IMR-90 (cell line): Measurements from ENCODE around the gene RHOT2. TPM values are rescaled to one million over a fixed set of nuclear protein-coding genes. Genes with fewer than 3 reads are reported as not detected.

Source experiments
- ATAC-seq: fragments of 200-7000 bp; cut with Tn5 transposase; 2 replicates; pipeline ENCODE4 v1.9.1; 2020; ENCODE audit warnings: low read depth, mild to moderate bottlenecking, moderate library complexity
- BruUV-seq: library from RNA; stranded (reverse); fragments of 400-500 nt; replicated peaks from 2 replicates; lab custom pipeline; 2021; lab: Mats Ljungman, UMichigan
- CTCF ChIA-PET: fragments of 300-600 bp; formaldehyde crosslinking; extraction: SDS; loops from one replicate; lab custom pipeline; 2021; ENCODE audit warnings: antibody characterized with exemption; lab: Yijun Ruan, JAX
- POLR2A ChIA-PET: fragments of 300-600 bp; sonication (Branson Sonifier 250); formaldehyde crosslinking; loops from one replicate; lab custom pipeline; 2022; ENCODE audit warnings: antibody characterized with exemption; ENCODE audit not compliant: unreplicated experiment; lab: Charles Lee
- DNase-seq: peaks from one replicate; pipeline ENCODE4 v3.0.0; 2013
- H2AFZ ChIP-seq: replicated peaks from 2 replicates; pipeline ENCODE3; 2013; ENCODE audit warnings: low read length, mild to moderate bottlenecking; ENCODE audit not compliant: poor library complexity
- H2AK5ac ChIP-seq: 2 replicates; pipeline ENCODE4 v1.6.1; 2013; ENCODE audit warnings: low read depth, low read length, inconsistent platforms
- H2AK9ac ChIP-seq: replicated peaks from 2 replicates; pipeline ENCODE3; 2013; ENCODE audit warnings: mild to moderate bottlenecking, low read depth, low read length, moderate library complexity; ENCODE audit not compliant: poor library complexity
- H2BK120ac ChIP-seq: 2 replicates; pipeline ENCODE4 v1.6.1; 2013; ENCODE audit warnings: low read depth, low read length, inconsistent platforms
- H2BK15ac ChIP-seq: 3 replicates; pipeline ENCODE4 v1.6.1; 2013; ENCODE audit warnings: low read depth, low read length, inconsistent platforms
- H2BK20ac ChIP-seq: 2 replicates; pipeline ENCODE4 v1.6.1; 2013; ENCODE audit warnings: low read depth, mild to moderate bottlenecking, inconsistent platforms, low read length, moderate library complexity
- H2BK5ac ChIP-seq: 2 replicates; pipeline ENCODE4 v1.6.1; 2013; ENCODE audit warnings: mild to moderate bottlenecking, low read depth, low read length, inconsistent platforms; ENCODE audit not compliant: poor library complexity, severe bottlenecking
- H3K14ac ChIP-seq: replicated peaks from 2 replicates; pipeline ENCODE4 v1.6.1; 2013; ENCODE audit warnings: low read depth, low read length, inconsistent platforms
- H3K18ac ChIP-seq: 2 replicates; pipeline ENCODE4 v1.6.1; 2013; ENCODE audit warnings: low read depth, low read length, control low read depth
- H3K23ac ChIP-seq: 2 replicates; pipeline ENCODE4 v1.6.1; 2013; ENCODE audit warnings: low read depth, low read length, inconsistent platforms
- H3K27ac ChIP-seq: 2 replicates; pipeline ENCODE4 v1.5.1; 2013; ENCODE audit warnings: mild to moderate bottlenecking, control low read depth, low read length; ENCODE audit not compliant: insufficient read depth
- H3K27me3 ChIP-seq: 2 replicates; pipeline ENCODE4 v1.6.1; 2013; ENCODE audit warnings: low read length; ENCODE audit not compliant: control insufficient read depth, insufficient read depth
- H3K36me3 ChIP-seq: 2 replicates; pipeline ENCODE4 v1.6.1; 2013; ENCODE audit warnings: low read length, mixed read lengths; ENCODE audit not compliant: control insufficient read depth, insufficient read depth
- H3K4ac ChIP-seq: 2 replicates; pipeline ENCODE4 v1.6.1; 2013; ENCODE audit warnings: low read depth, low read length, inconsistent platforms
- H3K4me1 ChIP-seq: 2 replicates; pipeline ENCODE4 v1.6.1; 2013; ENCODE audit warnings: low read length, mixed read lengths; ENCODE audit not compliant: control insufficient read depth, insufficient read depth
- H3K4me2 ChIP-seq: 2 replicates; pipeline ENCODE4 v1.6.1; 2013; ENCODE audit warnings: low read depth, mild to moderate bottlenecking, control low read depth, low read length, moderate library complexity
- H3K4me3 ChIP-seq: 2 replicates; pipeline ENCODE4 v1.5.1; 2013; ENCODE audit warnings: low read depth, mild to moderate bottlenecking, control low read depth, low read length, moderate library complexity; ENCODE audit not compliant: insufficient read depth
- H3K56ac ChIP-seq: 2 replicates; pipeline ENCODE4 v1.6.1; 2013; ENCODE audit warnings: low read length, inconsistent platforms; ENCODE audit not compliant: insufficient read depth; ENCODE audit errors: extremely low read depth
- H3K79me1 ChIP-seq, 2 experiments: 2 replicates each; pipeline ENCODE4 v1.6.1; 2013; ENCODE audit warnings: low read length in 2 of 2, inconsistent platforms in 1 of 2, low read depth in 1 of 2
- H3K9ac ChIP-seq: 2 replicates; pipeline ENCODE4 v1.6.1; 2013; ENCODE audit warnings: low read depth, low read length, control low read depth
- H3K9me1 ChIP-seq: 2 replicates; pipeline ENCODE4 v1.6.1; 2013; ENCODE audit warnings: low read length, inconsistent platforms; ENCODE audit not compliant: insufficient read depth
- H3K9me3 ChIP-seq: 2 replicates; pipeline ENCODE4 v1.6.1; 2013; ENCODE audit warnings: low read length; ENCODE audit not compliant: control insufficient read depth, insufficient read depth
- H4K20me1 ChIP-seq: 2 replicates; pipeline ENCODE4 v1.6.1; 2013; ENCODE audit warnings: low read length, inconsistent platforms; ENCODE audit not compliant: insufficient read depth
- H4K5ac ChIP-seq: 2 replicates; pipeline ENCODE4 v1.6.1; 2013; ENCODE audit warnings: mild to moderate bottlenecking, low read depth, low read length, control low read depth
- H4K8ac ChIP-seq, 2 experiments: 2 replicates each; pipeline ENCODE4 v1.6.1; 2013; ENCODE audit warnings: low read depth in 2 of 2, low read length in 2 of 2, control low read depth in 1 of 2, inconsistent platforms in 1 of 2
- H4K91ac ChIP-seq: 2 replicates; pipeline ENCODE4 v1.6.1; 2013; ENCODE audit warnings: low read depth, low read length, inconsistent platforms; ENCODE audit not compliant: insufficient read depth
- BHLHE40 ChIP-seq: fragments of 150-350 bp; IDR thresholded peaks from 2 replicates; pipeline ENCODE4 v1.6.1; 2016; ENCODE audit warnings: mild to moderate bottlenecking, low read depth, low read length
- CEBPB ChIP-seq: IDR thresholded peaks from 2 replicates; pipeline ENCODE4 v1.6.1; 2012; ENCODE audit warnings: low read depth, low read length, improper control_type of control experiment
- CHD1 ChIP-seq: IDR thresholded peaks from 2 replicates; pipeline ENCODE4 v1.6.1; 2012; ENCODE audit warnings: low read depth, low read length, improper control_type of control experiment
- FOS ChIP-seq: fragments of 150-350 bp; IDR thresholded peaks from 2 replicates; pipeline ENCODE4 v1.6.1; 2016; ENCODE audit warnings: low read depth, low read length
- MAFK ChIP-seq: IDR thresholded peaks from 2 replicates; pipeline ENCODE4 v1.6.1; 2012; ENCODE audit warnings: low read depth, low read length, improper control_type of control experiment
- MAZ ChIP-seq: IDR thresholded peaks from 2 replicates; pipeline ENCODE4 v1.6.1; 2012; ENCODE audit warnings: low read depth, mild to moderate bottlenecking, low read length, improper control_type of control experiment, moderate library complexity, borderline replicate concordance
- MXI1 ChIP-seq: IDR thresholded peaks from 2 replicates; pipeline ENCODE4 v1.6.1; 2012; ENCODE audit warnings: low read depth, mild to moderate bottlenecking, low read length, moderate library complexity, borderline replicate concordance
- NFE2L2 ChIP-seq: fragments of 150-350 bp; IDR thresholded peaks from 2 replicates; pipeline ENCODE4 v1.6.1; 2016; ENCODE audit warnings: low read depth, mild to moderate bottlenecking, low read length
- POLR2A ChIP-seq: IDR thresholded peaks from 2 replicates; pipeline ENCODE4 v1.6.1; 2012; ENCODE audit warnings: mild to moderate bottlenecking, low read depth, low read length
- RAD21 ChIP-seq: IDR thresholded peaks from 2 replicates; pipeline ENCODE4 v1.6.1; 2012; ENCODE audit warnings: low read length, improper control_type of control experiment
- RCOR1 ChIP-seq: IDR thresholded peaks from 2 replicates; pipeline ENCODE4 v1.6.1; 2012; ENCODE audit warnings: mild to moderate bottlenecking, low read length, improper control_type of control experiment; ENCODE audit not compliant: insufficient replicate concordance
- RFX5 ChIP-seq: IDR thresholded peaks from 2 replicates; pipeline ENCODE4 v1.8.0; 2012; ENCODE audit warnings: low read depth, mild to moderate bottlenecking, low read length, moderate library complexity
- SMC3 ChIP-seq: fragments of 150-350 bp; IDR thresholded peaks from 2 replicates; pipeline ENCODE4 v1.6.1; 2016; ENCODE audit warnings: low read depth, mild to moderate bottlenecking, antibody characterized with exemption, low read length, moderate library complexity
- USF2 ChIP-seq: fragments of 150-350 bp; IDR thresholded peaks from 2 replicates; pipeline ENCODE4 v1.6.1; 2017; ENCODE audit warnings: mild to moderate bottlenecking, antibody characterized with exemption, low read length, low read depth
- WGBS, 2 experiments: methylation state at CpG; one replicate each; pipeline versions ENCODE4 v1.1.5 to v1.1.7; 2013; ENCODE audit warnings: missing lambda C conversion rate in 2 of 2; ENCODE audit not compliant: insufficient read length in 1 of 2; ENCODE audit errors: extremely low coverage in 2 of 2; 5-methylcytosine and 5-hydroxymethylcytosine counted together
- dilution Hi-C: fragments of 300-500 bp; cut with HindIII; formaldehyde crosslinking; loops from one replicate; pipeline ENCODE4 v1.14.3; 2018; ENCODE audit warnings: low sequenced_read_pairs; ENCODE audit not compliant: unreplicated experiment
- in situ Hi-C: fragments of 300-500 bp; cut with MboI; formaldehyde crosslinking; loops from 3 replicates; pipeline ENCODE4 v1.14.3; 2019; ENCODE audit warnings: low sequenced_read_pairs, inconsistent platforms, mixed read lengths
- intact Hi-C: fragments of 100-400 bp; cut with micrococcal nuclease; formaldehyde crosslinking; loops from 2 replicates; pipeline ENCODE4 v1.10.0; 2022
- polyA plus RNA-seq, 3 experiments: library from polyadenylated mRNA; depleted of rRNA; stranded (reverse); fragments of >200 nt; gene quantifications; 2 replicates each; pipeline ENCODE4 v1.2.3, GENCODE V29; 2012; ENCODE audit warnings: low replicate concordance in 1 of 3
- total RNA-seq: library from RNA; depleted of rRNA; stranded (reverse); fragments of >200 nt; gene quantifications from 2 replicates; pipeline ENCODE4 v1.2.3, GENCODE V29; 2012
- TF ChIP-seq, protein P1 (sequence below): conservative IDR thresholded peaks from 2 replicates; pipeline ENCODE4 v1.5.1; 2012; ENCODE audit warnings: mild to moderate bottlenecking, low read depth, low read length, improper control_type of control experiment
- TF ChIP-seq, protein P2 (sequence below): fragments of 150-350 bp; IDR thresholded peaks from 2 replicates; pipeline ENCODE4 v1.6.1; 2016; ENCODE audit warnings: low read depth, mild to moderate bottlenecking, low read length, moderate library complexity, borderline replicate concordance

RHOT2 gene
- total and polyA plus RNA-seq, 2 of the 4 experiments (the other 2 are of a cell fraction) = 20.3 to 181 TPM

DNA sequence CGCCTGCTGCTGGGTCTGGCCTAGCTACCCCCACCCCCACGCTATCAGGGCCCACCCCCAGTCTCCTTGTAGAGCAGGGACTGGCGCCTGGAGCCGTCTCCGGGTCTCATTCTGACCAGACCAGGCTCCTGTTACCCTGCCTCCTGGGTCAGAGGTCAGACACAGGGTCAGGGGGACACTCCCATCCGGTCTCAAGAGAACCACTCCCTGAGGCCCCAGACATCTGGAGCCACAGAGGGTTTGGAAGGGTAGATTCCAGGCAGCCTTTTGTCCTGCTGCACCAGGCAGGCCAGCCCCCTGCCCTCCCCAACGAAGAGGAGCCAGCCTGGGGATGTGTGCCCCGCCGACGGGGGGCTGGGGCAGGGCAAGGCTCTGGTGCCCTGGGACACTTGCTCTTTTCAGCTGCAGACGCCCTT is 38.1 kb upstream of the RHOT2 start:
- Histone ChIP-seq H3K56ac (no peak overlapping the region), H4K8ac (no peak overlapping the region), H3K18ac (no peak overlapping the region), H2BK120ac (no peak overlapping the region), H3K27ac (no peak overlapping the region), H2BK5ac (no peak overlapping the region), H3K14ac (no peak overlapping the region), H3K79me1 (peaks cover 3 to 29% of the 10 kb centered on the region in 2 experiments; a peak in 2 of 4 replicates), H4K91ac (no peak overlapping the region), H2BK15ac (no peak overlapping the region), H2AK9ac (no peak overlapping the region), H3K23ac (no peak overlapping the region), H3K4me2 (no peak overlapping the region), H2AFZ (no peak overlapping the region), H4K5ac (no peak overlapping the region), H3K4me3 (no peak overlapping the region), H2AK5ac (no peak overlapping the region), H3K4me1 (peaks cover 26% of the 10 kb centered on the region), H3K36me3 (peaks cover 19% of the 10 kb centered on the region; the same call in 1 of the 2 replicates), H2BK20ac (no peak overlapping the region), H3K27me3 (no peaks in the 10 kb centered on the region), H3K9me1 (no peaks in the 10 kb centered on the region; the same call in 1 of the 2 replicates), H4K20me1 (0 out of 2 replicates have a peak, but pooled peaks cover 3% of the 10 kb centered on the region), H3K9me3 (no peaks in the 10 kb centered on the region), H3K4ac (no peak overlapping the region), H3K9ac (no peak overlapping the region)
- CTCF ChIA-PET = no interaction called here
- POLR2A ChIA-PET = no interaction called here
- DNase-seq (no peak), ATAC-seq (no peak)
- TF ChIP-seq, protein P1, sequence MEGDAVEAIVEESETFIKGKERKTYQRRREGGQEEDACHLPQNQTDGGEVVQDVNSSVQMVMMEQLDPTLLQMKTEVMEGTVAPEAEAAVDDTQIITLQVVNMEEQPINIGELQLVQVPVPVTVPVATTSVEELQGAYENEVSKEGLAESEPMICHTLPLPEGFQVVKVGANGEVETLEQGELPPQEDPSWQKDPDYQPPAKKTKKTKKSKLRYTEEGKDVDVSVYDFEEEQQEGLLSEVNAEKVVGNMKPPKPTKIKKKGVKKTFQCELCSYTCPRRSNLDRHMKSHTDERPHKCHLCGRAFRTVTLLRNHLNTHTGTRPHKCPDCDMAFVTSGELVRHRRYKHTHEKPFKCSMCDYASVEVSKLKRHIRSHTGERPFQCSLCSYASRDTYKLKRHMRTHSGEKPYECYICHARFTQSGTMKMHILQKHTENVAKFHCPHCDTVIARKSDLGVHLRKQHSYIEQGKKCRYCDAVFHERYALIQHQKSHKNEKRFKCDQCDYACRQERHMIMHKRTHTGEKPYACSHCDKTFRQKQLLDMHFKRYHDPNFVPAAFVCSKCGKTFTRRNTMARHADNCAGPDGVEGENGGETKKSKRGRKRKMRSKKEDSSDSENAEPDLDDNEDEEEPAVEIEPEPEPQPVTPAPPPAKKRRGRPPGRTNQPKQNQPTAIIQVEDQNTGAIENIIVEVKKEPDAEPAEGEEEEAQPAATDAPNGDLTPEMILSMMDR = no peak
- TF ChIP-seq RCOR1 (no peak), NFE2L2 (no peak), MAZ (no peak), RFX5 (no peak), MAFK (no peak), BHLHE40 (no peak), CHD1 (no peak), FOS (no peak), SMC3 (no peak), RAD21 (no peak), POLR2A (no peak), MXI1 (no peak), USF2 (no peak), CEBPB (no peak)
- TF ChIP-seq, protein P2, sequence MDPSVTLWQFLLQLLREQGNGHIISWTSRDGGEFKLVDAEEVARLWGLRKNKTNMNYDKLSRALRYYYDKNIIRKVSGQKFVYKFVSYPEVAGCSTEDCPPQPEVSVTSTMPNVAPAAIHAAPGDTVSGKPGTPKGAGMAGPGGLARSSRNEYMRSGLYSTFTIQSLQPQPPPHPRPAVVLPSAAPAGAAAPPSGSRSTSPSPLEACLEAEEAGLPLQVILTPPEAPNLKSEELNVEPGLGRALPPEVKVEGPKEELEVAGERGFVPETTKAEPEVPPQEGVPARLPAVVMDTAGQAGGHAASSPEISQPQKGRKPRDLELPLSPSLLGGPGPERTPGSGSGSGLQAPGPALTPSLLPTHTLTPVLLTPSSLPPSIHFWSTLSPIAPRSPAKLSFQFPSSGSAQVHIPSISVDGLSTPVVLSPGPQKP = no peak
- in situ Hi-C loops (no loop called here), intact Hi-C loops (no loop called here), dilution Hi-C loops (no loop called here)
- no TSS peak for BruUV-seq
- 56% methylated on average over 7 of the region's 11 CpGs; no CpG with 5 or more reads in 1 of the 2 experiments for WGBS, 2 experiments
